HCT116 (cell line): ENCODE measurements around the gene RPIA.

ENCODE experiments used
- ATF3 ChIP-seq: IDR thresholded peaks from 2 replicates; pipeline ENCODE4 v1.6.1; 2012
- CEBPB ChIP-seq: IDR thresholded peaks from 2 replicates; pipeline ENCODE4 v1.6.1; 2012; ENCODE audit warnings: low read depth
- CTCF ChIP-seq, 3 experiments: fragments of 200-600 bp in 1 of 3; sonication (generic) in 1 of 3; IDR thresholded peaks in 2 of 3; conservative IDR thresholded peaks in 1 of 3; 2 replicates each; pipeline ENCODE4 v1.5.1; 2012 to 2017; ENCODE audit warnings: low read depth in 2 of 3, low read length in 2 of 3, antibody characterized with exemption in 1 of 3, borderline replicate concordance in 1 of 3, control low read depth in 1 of 3, mild to moderate bottlenecking in 1 of 3, mixed read lengths in 1 of 3, mixed run types in 1 of 3, moderate library complexity in 1 of 3; ENCODE audit not compliant: insufficient read depth in 1 of 3
- EGR1 ChIP-seq: IDR thresholded peaks from 2 replicates; pipeline ENCODE4 v1.6.1; 2012; ENCODE audit warnings: low read depth
- POLR2A ChIP-seq: IDR thresholded peaks from 2 replicates; pipeline ENCODE4 v1.7.0; 2011; ENCODE audit warnings: borderline replicate concordance; ENCODE audit not compliant: insufficient read depth, insufficient read length; ENCODE audit errors: extremely low read depth
- POLR2AphosphoS5 ChIP-seq: IDR thresholded peaks from 2 replicates; pipeline ENCODE4 v1.6.1; 2011; ENCODE audit warnings: mild to moderate bottlenecking, low read depth, low read length, moderate library complexity
- SIN3A ChIP-seq: IDR thresholded peaks from 2 replicates; pipeline ENCODE4 v1.6.1; 2012; ENCODE audit warnings: low read depth
- YY1 ChIP-seq: IDR thresholded peaks from 2 replicates; pipeline ENCODE4 v1.6.1; 2011; ENCODE audit warnings: low read length, low read depth, moderate library complexity, mild to moderate bottlenecking; ENCODE audit not compliant: insufficient replicate concordance; ENCODE audit errors: extremely low read depth
- TF ChIP-seq, protein P1 (sequence below): IDR thresholded peaks from 2 replicates; pipeline ENCODE4 v1.6.1; 2011; ENCODE audit warnings: mild to moderate bottlenecking, low read length, moderate library complexity; ENCODE audit not compliant: insufficient replicate concordance; ENCODE audit errors: extremely low read depth

DNA sequence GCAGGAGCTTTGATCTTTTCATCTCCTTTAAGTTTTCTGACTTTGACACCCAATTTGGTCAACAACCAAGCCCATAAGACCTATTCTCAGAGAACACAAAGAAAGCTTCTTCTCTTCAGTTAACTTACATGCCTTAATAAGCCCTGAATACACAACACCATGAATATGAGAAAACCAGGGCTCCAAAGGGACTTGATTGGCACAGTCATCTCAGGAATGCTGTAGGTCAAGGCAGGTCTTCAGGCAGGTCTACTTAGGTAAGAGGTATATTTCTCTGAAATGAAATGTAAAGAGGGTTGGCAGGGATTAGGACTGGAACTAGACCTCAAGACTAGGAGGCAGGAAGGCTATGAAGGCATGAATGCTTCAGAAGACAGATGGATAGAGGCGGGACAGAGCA is 39.8 kb upstream of the RPIA start:
- no peak for TF ChIP-seq CTCF (IDR thresholded peaks at IDR 0.05 in 2 of 3, conservative IDR thresholded peaks at IDR 0.05 in 1 of 3; ENCODE audit: borderline replicate concordance in 1 of 3, insufficient read depth in 1 of 3, low read depth in 2 of 3, low read length in 2 of 3)
- TF ChIP-seq, protein P1, sequence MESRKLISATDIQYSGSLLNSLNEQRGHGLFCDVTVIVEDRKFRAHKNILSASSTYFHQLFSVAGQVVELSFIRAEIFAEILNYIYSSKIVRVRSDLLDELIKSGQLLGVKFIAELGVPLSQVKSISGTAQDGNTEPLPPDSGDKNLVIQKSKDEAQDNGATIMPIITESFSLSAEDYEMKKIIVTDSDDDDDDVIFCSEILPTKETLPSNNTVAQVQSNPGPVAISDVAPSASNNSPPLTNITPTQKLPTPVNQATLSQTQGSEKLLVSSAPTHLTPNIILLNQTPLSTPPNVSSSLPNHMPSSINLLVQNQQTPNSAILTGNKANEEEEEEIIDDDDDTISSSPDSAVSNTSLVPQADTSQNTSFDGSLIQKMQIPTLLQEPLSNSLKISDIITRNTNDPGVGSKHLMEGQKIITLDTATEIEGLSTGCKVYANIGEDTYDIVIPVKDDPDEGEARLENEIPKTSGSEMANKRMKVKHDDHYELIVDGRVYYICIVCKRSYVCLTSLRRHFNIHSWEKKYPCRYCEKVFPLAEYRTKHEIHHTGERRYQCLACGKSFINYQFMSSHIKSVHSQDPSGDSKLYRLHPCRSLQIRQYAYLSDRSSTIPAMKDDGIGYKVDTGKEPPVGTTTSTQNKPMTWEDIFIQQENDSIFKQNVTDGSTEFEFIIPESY = no peak
- TF ChIP-seq EGR1 = no peak
- no peak for TF ChIP-seq SIN3A
- TF ChIP-seq POLR2AphosphoS5 = no peak
- no peak for TF ChIP-seq ATF3
- TF ChIP-seq POLR2A = no peak
- no peak for TF ChIP-seq YY1
- no peak for TF ChIP-seq CEBPB
